D341Med (cell line): Measurements from ENCODE around the gene TMEM174.

Experiments
- DNase-seq: peaks from one replicate; pipeline ENCODE4 v3.0.0; 2012; ENCODE audit warnings: low spot score

TMEM174 gene

DNA sequence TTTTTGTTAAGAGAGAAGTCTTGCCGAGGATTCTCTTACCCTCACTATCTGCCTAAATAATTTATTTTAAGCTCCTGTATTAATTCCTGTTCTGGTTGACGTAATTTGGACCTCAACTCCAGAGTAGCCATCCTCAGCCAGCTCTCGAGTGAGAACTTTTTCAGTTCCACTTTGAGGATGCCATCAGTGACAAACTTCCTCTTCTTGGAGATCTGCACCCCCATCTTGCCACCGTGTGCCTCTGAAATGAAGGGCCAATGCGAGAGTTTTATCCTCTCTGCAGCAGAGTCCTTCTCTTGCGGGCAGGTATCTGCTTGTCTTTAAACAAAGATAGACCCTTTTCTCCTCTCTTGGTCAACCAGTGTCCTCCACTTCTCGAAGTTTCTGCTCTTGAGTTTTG lies 19.5 kb upstream of the TMEM174 start:
- DNase-seq: no peak

DNA sequence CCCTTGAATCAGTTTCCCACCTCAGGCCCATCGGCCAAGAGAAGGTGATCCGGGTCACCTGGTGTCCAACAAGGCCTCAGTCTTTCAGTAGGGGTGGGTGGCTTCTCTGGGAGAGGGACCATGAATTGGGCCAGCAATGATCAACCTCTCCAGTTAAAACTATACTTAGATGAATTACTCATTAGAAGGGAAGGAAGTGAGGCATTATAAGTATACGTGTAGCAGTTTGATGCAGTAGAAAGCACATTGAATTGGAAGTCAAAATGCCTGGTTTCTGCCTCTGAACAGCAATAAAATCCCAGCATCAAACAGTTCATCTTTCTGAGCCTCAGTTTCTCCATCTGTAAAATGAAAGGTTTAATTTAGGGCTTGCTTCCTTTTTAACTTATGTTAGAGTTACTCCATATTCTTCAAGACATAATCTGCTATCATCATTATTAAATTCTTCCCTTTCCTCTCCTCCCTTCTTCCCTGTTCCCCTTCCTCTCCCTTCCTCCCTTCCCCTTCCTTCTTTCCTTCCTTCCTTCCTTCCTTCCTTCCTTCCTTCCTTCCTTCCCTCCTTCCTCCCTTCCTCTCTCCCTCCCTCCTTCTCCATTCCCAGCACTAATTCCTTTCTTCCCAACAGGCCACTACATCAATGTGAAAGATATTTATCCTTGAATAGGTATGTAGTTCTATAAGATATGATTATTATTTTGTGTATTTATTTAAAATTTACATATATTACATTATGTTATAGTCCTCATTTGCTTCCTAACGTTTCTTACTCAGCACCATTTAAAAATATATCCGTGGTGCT lies 18.6 kb upstream of the TMEM174 start:
- no peak for DNase-seq

DNA sequence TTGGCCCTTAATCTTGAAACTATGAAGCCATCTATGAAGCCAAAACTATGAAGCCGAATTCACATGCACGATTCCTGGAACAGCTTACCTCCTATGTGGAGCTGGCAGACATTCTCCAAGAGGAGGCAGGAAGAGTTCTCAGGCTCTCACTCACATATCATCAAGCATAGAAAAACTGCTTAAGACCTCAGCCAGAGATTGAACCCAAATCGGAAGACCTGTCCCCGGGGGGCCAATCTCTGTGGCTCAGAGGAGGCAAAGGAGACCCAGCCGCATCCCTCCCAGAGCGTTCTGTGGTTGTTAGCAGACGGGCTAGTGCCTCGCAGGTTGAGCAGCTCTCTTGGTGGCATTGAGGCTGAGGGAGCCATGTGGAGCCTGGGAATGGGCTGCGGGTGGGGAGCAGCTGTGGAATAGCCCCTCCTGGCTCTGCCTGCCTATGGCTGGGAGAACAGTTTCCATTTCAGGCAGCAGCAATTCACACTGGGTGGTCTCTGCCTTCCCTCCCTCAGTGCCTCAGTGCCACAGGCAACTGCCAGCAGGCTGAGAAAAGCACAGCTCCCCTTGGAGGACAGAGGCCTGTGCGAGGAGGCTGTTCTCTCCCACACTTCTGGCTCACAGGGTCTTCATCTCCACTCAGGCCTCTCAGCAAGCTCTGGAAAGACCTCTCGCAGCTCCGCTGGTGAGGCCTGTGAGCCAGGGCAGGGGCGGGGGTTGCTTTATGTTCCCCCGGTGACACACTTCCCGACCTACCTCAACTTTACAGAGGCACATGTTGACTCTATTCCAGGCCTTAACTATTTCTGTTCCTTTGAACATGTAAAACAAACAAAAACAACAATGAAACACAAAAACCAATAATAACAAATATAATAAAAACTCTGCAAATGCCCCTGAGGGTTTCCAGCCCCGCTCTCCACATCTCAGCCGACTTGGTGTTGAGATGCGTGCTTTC lies 17.4 kb upstream of the TMEM174 start:
- no peak for DNase-seq

DNA sequence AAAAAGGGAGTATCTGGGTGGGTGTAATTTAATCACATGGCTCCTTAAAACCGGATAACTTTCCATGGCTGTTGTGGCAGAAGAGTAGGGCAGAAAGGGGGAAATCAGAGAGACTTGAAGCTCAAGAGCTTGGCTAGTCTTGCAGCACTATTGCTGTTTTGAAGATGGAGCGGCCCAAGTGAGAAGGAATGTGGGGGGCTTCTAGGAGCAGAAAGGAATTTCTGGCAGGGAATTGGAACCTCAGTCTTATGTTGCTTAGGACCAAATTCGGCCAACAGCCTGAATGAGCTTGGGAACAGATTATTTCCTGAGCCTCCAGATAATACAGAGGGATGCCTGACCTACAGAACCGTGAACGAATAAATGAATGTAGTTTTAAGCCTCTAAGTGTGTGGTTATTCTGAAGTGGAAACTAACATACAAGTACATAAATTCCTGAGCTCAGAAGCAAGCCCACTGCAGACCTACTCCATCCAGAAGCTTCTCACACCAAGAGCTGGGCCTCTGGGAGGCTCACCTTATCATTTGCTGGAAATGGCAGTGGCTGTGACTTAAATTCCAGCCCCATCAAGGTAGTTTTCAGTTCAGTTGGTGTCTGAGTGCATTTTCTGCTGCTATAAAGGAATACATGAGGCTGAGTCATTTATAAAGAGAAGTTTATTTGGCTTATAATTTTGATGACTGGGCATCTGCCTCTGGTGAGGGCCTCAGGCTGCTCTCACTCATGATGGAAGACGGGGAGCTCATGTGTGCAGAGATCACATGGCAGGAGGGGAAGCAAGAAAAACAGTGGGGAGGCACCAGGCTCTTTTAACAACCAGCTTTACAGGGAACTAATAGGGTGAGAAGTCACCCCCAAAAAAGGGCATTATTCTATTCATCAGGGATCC lies 15.3 kb upstream of the TMEM174 start:
- DNase-seq: no peak

DNA sequence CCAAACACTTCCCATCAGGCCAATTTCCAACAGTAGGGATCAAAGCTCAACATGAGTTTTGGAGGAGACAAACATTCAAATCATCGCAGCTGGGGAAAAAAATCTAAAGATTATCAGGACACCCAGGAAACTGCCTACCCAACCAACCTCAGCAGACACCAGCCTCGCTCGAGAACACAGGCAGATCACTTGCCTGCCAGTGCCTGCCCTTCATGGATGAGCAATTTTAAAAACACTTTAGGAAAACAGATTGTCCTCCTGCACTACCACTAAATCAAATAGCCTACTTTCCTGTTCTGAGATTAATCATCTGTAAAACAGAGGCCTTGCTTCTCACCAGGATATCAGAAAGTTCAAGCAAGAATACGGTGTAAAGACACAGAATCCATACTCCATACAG lies 14.7 kb upstream of the TMEM174 start:
- no peak for DNase-seq

DNA sequence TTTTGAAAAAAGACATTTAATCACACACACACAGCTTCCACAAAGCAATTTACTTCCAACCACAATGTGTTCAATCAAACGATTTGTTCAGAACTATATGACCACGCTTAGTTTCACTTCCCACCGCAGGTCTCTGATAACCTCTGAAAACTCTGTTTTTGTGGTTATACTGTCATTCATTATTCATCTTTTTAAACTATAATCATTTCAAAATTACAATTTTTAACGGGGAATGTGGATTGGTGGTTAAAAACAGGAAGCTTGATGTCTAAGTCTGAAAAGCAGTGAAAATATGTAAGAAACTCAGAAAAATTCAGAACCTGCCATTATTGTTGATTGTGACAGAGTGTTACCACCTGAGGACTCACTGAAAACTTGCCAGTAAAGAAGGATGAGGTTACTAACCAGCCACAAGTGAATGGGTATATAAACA lies 12.7 kb upstream of the TMEM174 start:
- no peak for DNase-seq

DNA sequence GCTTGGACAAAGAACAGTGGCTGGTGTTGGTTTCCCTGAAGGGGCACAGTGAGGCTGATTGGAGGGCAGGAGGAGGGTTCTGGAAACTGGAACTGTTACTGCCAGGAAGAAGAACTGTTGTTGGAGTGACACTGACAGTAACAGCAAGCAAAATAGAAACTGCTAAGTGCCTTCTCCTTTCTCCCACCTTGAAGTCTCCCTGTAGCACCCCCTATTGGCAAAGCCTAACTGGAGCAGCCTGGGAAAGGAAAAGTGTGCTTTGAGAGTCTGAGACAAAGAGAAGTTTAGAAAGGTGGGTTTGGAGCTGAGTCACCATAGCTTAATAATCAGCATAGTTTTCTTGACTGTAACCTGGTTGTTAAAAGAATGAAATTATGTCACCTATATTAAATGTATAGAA lies 2.5 kb upstream of the TMEM174 start:
- no peak for DNase-seq

DNA sequence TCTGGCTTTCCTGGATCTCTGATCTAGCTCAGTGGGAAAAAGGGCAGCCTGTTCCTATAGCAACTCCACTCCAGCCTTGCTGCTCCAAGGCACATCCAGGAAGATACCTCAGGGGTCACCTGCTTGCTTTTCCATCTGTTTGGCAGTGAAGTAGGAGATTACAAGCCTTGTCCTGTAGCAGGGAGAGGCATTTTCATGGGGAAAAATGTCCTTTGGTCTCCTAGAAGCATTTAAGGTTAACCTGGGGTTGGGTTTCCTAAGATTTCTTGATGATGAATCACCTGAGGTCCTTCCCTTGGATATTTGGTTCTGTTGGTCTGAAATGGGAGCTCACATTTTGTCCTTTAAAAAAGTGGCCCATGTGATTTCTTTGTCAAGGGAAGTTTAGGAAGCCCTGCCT lies 1.5 kb upstream of the TMEM174 start:
- no peak for DNase-seq

DNA sequence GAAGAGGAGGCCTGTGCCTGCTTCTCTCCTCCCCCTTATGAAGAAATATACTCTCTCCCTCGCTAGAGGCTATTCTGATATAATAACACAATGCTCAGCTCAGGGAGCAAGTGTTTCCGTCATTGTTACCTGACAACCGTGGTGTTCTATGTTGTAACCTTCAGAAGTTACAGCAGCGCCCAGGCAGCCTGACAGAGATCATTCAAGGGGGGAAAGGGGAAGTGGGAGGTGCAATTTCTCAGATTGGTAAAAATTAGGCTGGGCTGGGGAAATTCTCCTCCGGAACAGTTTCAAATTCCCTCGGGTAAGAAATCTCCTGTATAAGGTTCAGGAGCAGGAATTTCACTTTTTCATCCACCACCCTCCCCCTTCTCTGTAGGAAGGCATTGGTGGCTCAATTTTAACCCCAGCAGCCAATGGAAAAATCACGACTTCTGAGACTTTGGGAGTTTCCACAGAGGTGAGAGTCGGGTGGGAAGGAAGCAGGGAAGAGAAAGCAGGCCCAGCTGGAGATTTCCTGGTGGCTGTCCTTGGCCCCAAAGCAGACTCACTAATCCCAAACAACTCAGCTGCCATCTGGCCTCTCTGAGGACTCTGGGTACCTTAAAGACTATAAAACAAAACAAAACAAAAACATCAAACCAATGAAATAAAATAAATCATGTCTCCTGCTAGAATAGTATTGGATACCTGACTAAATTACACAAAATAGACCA lies 1.3 kb downstream of the TMEM174 start:
- peak; percentile 54 for DNase-seq

DNA sequence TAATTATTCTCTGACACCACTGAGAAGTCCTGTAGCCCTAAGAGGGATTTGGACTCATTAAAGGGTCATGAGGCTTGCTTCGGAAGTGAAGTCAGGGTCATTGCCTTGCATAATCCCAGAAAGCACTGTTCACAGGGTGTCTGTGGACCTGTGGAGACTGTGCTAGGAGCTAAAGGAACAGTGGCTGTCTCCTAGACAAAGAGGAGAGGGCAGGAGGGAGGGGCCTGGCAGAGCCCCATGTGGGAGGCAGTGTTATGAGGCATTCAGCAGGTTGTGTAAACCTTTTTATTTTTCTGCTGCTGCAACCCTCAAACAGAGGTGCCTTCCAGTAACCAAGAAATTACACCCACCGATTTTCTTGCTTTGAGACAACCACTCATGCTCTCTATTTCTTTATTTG lies 3.3 kb downstream of the TMEM174 start:
- no peak for DNase-seq

DNA sequence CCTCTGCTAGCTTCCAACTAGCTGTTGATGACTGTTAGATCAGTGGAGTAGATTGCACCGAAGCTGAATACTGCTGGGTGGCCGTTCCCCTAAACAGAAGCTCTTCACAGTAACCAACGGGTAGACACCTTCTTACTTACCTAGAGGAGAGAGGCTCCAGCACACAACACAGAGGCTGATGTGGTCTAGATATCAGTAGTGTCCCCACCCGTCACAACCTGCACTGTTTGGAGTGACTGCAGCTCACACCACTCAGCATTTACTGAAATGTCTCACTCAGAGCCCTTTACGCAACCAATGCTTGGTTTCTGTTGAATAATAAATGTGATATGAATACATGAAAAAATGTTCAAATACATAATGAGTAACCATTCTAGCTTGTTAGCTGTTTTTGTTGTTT lies 5.3 kb downstream of the TMEM174 start:
- DNase-seq: no peak

DNA sequence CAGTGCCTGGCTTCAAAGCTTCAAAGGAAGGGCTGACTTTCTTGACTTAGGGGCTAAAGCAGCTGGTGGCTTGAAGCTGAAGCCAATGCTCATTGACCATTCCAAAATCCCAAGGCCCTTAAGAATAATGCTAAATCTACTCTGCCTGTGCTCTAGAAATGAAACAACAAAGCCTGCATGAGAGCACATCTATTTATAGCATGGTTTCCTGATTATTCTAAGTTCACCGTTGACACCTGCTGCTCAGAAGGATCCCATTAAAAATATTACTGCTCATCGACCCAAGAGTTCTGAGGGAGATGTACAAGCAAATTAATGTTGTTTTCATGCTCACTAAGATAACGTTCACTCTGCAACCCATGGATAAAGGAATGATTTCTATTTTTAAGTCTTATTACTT lies 6.7 kb downstream of the TMEM174 start:
- no peak for DNase-seq

DNA sequence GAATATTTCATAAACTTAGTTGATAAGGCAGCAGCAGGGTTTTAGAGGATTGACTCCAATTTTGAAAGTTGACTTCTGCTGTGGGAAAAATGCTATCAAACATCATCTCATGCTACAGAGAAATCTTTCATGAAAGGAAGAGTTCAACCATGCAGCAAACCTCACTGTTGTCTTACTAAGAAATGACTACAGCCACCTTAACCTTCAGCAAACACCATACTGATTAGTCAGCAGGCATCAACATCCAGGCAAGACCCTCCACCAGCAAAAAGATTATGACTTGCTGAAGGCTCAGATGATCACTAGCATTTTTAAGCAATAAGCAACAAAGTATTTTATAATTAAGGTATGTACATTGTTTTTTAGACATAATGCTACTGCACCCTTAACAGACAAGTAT lies 7.6 kb downstream of the TMEM174 start:
- DNase-seq: no peak

DNA sequence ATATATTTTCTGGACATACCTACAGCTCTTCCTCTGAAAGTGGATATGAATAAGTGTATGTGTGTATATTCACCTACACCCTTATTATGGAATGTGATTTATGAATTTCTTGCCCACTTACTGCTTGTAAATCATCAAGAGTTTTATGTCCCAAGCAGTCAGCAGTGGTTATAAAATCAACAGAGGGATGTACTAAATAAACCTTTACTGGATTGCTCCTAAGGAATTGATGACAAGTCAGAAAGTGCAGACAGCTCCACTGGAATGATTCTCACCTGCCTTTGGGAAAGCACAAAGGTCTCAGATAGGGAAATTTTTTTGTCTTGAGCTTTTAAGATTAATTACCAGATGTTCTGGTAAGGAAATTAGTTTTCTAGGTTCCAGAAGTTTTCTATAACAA lies 9.3 kb downstream of the TMEM174 start:
- no peak for DNase-seq

DNA sequence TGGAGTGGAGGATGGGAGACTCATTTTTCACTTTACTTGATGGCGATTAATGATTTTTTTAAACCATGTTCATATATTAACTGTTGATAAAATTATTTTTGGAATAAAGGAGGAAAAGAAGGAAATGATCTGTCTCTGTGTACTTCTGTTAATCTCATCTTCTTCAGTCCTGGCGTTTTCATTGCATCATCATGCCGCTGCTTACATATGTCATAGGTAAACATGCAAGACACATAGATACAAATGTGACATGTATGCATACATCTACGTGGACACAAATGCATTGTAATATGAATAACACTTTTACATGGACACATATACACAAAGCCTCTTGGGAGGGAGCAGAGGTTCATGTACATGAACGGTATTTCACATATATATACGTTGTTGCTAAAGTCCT lies 10.0 kb downstream of the TMEM174 start:
- no peak for DNase-seq

DNA sequence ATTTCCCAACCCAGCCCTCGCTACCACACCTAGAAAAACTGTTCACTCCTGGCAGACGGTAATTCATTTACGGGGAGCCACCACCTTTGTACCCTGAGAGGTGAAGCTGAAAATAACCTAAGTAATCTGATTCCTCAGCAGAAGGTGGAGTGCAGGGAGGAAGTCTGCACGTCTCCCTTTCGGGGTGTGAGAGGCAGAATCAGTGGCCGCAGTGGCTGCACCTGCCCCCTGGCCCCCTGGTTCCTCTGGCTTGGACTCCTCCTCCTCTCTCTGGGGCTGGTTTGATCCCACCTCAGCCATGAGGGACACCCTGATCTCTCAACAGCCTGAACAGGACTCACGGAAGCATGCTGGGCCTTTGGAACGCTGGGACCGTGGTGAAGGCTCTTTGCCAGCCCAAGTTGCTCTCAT lies 10.5 kb downstream of the TMEM174 start:
- DNase-seq: no peak

DNA sequence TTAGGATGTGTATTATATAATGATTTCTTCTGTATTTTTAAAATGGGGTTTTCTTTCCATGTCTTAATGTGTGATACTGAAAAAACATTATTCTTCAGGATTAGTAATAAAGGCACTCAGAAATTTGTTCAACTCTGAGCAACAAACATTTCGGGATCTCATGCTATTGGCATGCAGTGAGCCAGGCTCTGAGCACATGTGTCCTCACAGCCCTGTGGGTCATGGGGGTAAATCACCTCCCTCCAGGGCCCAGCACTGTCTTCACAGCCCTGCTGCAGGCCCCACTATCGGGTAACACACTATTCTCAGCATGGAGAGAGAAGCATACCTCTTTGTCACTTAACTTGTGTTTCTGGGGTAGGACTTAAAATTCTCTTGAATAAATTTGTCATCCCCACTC lies 14.0 kb downstream of the TMEM174 start:
- DNase-seq: no peak

DNA sequence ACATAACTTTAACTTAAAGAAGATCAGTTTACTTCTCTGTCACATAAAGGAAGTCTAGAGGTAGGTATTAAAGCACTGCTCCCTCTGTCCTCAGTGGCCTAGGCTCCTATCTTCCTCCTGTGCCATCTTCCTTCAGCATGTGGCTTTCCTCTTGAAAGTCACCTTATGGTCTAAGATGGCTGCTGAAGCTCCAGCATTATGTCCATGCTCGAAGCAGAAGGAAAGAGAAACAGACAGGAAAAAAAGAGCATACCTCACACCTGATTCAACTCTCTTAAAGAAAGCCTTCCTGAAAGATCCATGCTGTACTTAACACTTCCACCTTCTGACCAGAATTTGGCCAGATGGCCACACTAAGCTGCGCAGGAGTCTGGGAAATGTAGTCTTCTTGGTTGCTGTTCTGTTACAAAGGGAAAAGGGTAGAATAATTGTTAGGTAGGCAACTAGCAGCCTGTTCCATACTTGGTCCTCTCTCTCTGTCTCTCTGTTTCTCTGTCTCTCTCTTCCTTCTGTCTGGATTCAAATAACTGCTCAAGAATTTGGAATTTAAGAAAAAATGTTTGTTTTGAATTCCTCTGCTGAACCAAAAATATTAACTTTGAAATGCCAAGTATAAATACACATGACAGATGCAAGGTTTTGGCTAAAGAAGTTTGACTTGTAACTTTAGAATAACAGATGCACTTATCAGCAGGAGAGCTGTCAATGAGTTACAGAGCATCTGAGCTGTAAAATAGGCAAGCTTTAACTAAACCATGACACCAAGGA lies 16.0 kb downstream of the TMEM174 start:
- no peak for DNase-seq

DNA sequence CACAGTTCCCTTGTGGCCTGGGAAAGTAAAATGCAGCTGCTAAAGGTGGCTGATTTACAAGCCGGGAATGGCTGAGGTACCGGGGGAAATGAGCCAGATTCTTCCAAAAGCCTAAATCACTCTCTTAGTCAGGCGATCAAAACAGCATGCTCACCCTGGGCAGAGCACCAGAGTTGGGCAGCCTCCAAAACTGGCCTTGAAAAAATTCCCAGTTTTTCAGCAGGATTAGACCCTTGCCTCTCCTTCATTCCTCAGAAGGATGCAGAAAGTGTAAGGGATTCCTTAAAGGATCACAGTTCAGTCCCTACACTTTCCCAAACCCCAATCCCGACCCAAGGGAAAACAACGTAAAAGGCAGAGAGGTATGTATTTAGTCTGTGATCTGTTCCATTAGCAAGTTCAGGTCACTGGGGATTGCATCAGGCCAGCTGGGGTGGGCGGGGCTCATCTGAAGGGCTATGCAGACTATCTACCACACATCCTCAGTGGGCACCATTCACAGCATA lies 16.9 kb downstream of the TMEM174 start:
- DNase-seq: peak; percentile 50

DNA sequence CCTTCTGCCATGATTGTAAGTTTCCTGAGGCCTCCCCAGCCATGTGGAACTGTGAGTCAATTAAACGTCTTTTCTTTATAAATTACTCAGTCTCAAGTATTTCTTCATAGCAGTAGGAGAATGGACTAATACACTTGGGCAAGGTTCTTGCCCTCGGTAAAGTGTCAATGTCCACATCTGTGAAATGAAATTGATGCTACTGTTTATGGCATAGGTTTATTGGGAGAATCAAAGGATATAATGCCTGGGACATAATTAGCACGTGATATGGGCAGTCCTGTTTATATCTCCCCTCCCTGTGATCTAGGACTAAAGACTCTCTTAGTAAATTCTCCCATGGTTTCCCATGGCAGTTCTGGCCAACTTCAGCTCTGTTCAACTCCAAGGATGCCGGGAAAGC lies 19.4 kb downstream of the TMEM174 start:
- no peak for DNase-seq

DNA sequence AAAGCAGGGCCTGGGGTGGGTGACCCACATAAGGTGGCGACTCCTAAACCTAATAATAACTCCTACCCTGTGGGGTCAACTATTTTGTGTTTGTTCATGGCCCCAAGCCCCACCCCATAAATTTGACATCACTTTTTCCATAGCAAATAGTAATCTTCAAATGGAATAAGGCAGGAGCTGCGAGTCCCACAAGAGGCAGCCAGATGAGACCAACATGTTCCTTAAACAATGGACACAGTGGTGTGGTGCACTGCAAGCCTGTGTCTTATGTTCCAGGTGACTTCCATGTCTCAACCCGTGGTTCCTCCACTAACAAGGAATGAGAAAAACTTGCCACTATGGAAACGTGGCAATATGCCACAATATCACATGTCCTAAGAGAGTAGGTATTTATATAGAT lies 20.6 kb downstream of the TMEM174 start:
- no peak for DNase-seq
